ENCODE data around the gene IFNGR2.
"Not testable (repeated sequence)": the region's sequence is repeated elsewhere in the genome, so short reads cannot be mapped to it uniquely, and the experiment has no call there.

Gene IFNGR2

GRCh38 chr21:33377221-33377920, 25.8 kb upstream of the IFNGR2 start:
- no peak for DNase-seq

- no peak for DNase-seq
Measured at GRCh38 chr21:33378081-33378480, 25.1 kb upstream of the IFNGR2 start.

GRCh38 chr21:33379934-33380333, 23.3 kb upstream of the IFNGR2 start:
- not testable (repeated sequence) for DNase-seq

GRCh38 chr21:33380483-33380998, 22.7 kb upstream of the IFNGR2 start:
- DNase-seq = peak; percentile 23

GRCh38 chr21:33381381-33381780, 21.8 kb upstream of the IFNGR2 start:
- not testable (repeated sequence) for DNase-seq

- no peak for DNase-seq
Measured at GRCh38 chr21:33383056-33383888, 19.9 kb upstream of the IFNGR2 start.

GRCh38 chr21:33384841-33385331, 18.3 kb upstream of the IFNGR2 start:
- no peak for DNase-seq

GRCh38 chr21:33386222-33386784, 16.9 kb upstream of the IFNGR2 start:
- DNase-seq = no peak

- DNase-seq = no peak
Measured at GRCh38 chr21:33387294-33387693, 15.9 kb upstream of the IFNGR2 start.

- DNase-seq = no peak
Measured at GRCh38 chr21:33388188-33388587, 15.0 kb upstream of the IFNGR2 start.

- DNase-seq = no peak
Measured at GRCh38 chr21:33390479-33390878, 12.7 kb upstream of the IFNGR2 start.

GRCh38 chr21:33391656-33392055, 11.6 kb upstream of the IFNGR2 start:
- DNase-seq = no peak

- no peak for DNase-seq
Measured at GRCh38 chr21:33392284-33392985, 10.8 kb upstream of the IFNGR2 start.

GRCh38 chr21:33393348-33393747, 9.9 kb upstream of the IFNGR2 start:
- no peak for DNase-seq

- DNase-seq = no peak
Measured at GRCh38 chr21:33394260-33394659, 9.0 kb upstream of the IFNGR2 start.

GRCh38 chr21:33395891-33396331, 7.3 kb upstream of the IFNGR2 start:
- no peak for DNase-seq

GRCh38 chr21:33396436-33396835, 6.8 kb upstream of the IFNGR2 start:
- DNase-seq = no peak

- DNase-seq = no peak
Measured at GRCh38 chr21:33396951-33397350, 6.3 kb upstream of the IFNGR2 start.

GRCh38 chr21:33397717-33398116, 5.5 kb upstream of the IFNGR2 start:
- DNase-seq = no peak

GRCh38 chr21:33398361-33398760, 4.9 kb upstream of the IFNGR2 start:
- DNase-seq = no peak

- no peak for DNase-seq
Measured at GRCh38 chr21:33401630-33401992, 1.6 kb upstream of the IFNGR2 start.
